Measurements from ENCODE around the gene PTMS. TPM values are rescaled to one million over a fixed set of nuclear protein-coding genes. Genes with fewer than 3 reads are reported as not detected.

The PTMS gene
- total and polyA plus RNA-seq, 9 of the 15 experiments (the other 6 are each of a cell fraction or from before 2014, with no cell fraction given), result 5.1 to 287 (median 78.5) TPM

GRCh38 chr12:6723607-6724408, 42.4 kb upstream of the PTMS start, which contains the start of gene COPS7A (continued):
- TF ChIP-seq ZNF609 (CRISPR knock-in tag; IDR thresholded peaks at IDR 0.05; ENCODE audit: borderline replicate concordance) (no peak), PML (IDR thresholded peaks at IDR 0.05; ENCODE audit: low read length) (peak; percentile 19; the same call in 1 of the 2 replicates), MBD1 (CRISPR knock-in tag; IDR thresholded peaks at IDR 0.05) (no peak), SAP30 (IDR thresholded peaks at IDR 0.05; ENCODE audit: borderline replicate concordance, insufficient read depth, low read depth, low read length, poor library complexity, severe bottlenecking) (peak; percentile 34), NCOR1 (IDR thresholded peaks at IDR 0.05) (0 out of 2 replicates have a peak, but pooled peaks have one; percentile 5), TAF1 (IDR thresholded peaks at IDR 0.05; ENCODE audit: control insufficient read depth, extremely low read depth, insufficient read depth, low read length, severe bottlenecking) (peak; percentile 70), TFAM (CRISPR knock-in tag; conservative IDR thresholded peaks at IDR 0.05) (no peak), CREBBP (IDR thresholded peaks at IDR 0.05; ENCODE audit: low read depth, low read length) (no peak), SLC30A9 (CRISPR knock-in tag; IDR thresholded peaks at IDR 0.05) (no peak), CREB5 (CRISPR knock-in tag; IDR thresholded peaks at IDR 0.05) (no peak), NR0B1 (IDR thresholded peaks at IDR 0.05; ENCODE audit: partially characterized antibody) (no peak), SP2 (IDR thresholded peaks at IDR 0.05; ENCODE audit: extremely low read depth, low read depth, low read length, poor library complexity, severe bottlenecking) (peak; percentile 84), ZNF143 (CRISPR knock-in tag; IDR thresholded peaks at IDR 0.05) (no peak; the same call in 1 of the 2 replicates), DNMT1 (IDR thresholded peaks at IDR 0.05) (0 out of 2 replicates have a peak, but pooled peaks have one; percentile 69), ZKSCAN8 (CRISPR knock-in tag; IDR thresholded peaks at IDR 0.05) (no peak)

Data from K562 (cell line).